ENCODE results near the gene COL13A1.

COL13A1 gene

GRCh38 chr10:69774596-69774995, 27.1 kb upstream of the COL13A1 start:
- no peak for ATAC-seq
- no peak overlapping the region for H3K4me3 Mint-ChIP-seq
- H3K36me3 Mint-ChIP-seq (ENCODE audit: low read depth), result no peaks in the 10 kb centered on the region
- DNase-seq, result no peak
- H3K27ac Mint-ChIP-seq, result no peak overlapping the region
- no peaks in the 10 kb centered on the region for H3K9me3 Mint-ChIP-seq
- no peaks in the 10 kb centered on the region for H3K4me1 Mint-ChIP-seq
- H3K27me3 Mint-ChIP-seq, result peaks cover 3% of the 10 kb centered on the region

DNA sequence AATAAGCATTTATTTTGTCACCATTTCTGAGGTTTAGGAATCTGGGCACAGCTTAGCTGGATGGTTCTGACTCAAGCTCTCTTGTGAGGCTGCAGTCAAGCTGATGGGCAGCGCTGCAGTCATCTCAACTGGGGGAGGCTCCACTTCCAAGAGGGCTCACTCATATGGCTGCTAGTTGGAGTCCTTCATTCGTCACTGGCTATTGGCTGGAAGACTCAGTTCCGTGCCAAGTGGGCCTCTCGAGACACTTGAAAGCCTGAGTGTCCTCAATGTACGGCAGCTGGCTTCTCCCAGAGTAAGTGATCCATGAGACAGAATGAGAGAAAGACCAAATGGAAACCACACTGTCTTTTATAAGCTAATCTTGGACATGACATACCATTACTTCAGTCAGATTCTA, 21.6 kb upstream of the COL13A1 start:
- ATAC-seq (no peak), DNase-seq (no peak)
- Mint-ChIP-seq H3K27ac (no peak overlapping the region), H3K4me3 (no peak overlapping the region), H3K27me3 (peaks cover 4% of the 10 kb centered on the region), H3K9me3 (no peaks in the 10 kb centered on the region), H3K4me1 (no peaks in the 10 kb centered on the region), H3K36me3 (ENCODE audit: low read depth) (no peaks in the 10 kb centered on the region)

DNA sequence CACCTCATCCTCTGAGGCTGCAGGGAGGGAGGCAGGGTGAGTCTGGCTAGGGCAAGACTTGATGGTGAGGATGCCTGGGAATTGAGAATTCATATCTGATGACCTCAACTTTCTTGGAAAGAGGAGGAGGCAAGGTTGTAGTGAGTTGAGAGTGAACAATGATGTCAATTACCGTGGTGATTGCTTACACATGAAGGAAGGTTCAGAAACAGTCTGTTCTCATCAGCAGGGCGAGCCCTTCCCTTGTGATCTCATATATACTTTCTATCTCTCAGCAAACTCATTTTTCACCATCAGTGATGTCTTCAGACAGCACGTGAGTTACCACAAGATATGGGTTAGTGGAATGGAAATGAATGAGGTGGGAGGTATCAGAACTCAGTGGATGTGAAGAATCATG, 20.1 kb upstream of the COL13A1 start:
- Mint-ChIP-seq H3K9me3 (no peaks in the 10 kb centered on the region), H3K27ac (no peak overlapping the region), H3K27me3 (peaks cover 7% of the 10 kb centered on the region), H3K36me3 (ENCODE audit: low read depth) (no peaks in the 10 kb centered on the region), H3K4me3 (no peak overlapping the region), H3K4me1 (no peaks in the 10 kb centered on the region)
- DNase-seq, result no peak
- no peak for ATAC-seq

DNA sequence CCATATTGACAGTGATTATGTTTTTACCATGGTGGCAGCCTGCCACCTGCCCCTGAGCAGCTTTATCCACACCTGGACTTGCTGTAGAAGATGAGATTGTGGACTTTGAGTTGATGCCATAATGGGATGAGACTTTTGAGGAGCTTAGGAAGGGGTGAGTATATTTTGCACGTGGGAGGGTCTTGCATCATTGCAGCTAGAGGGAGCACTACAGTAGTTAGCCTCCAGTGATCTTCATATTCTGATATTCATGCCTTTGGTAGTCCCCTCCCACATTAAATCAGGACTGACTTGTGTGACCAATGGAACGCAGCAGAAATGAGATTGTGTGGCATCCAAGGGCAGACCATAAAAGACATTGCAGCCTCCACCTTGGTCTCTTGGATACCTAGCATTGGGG, 18.2 kb upstream of the COL13A1 start:
- Mint-ChIP-seq H3K4me3 (no peak overlapping the region), H3K27me3 (peaks cover 5% of the 10 kb centered on the region), H3K36me3 (ENCODE audit: low read depth) (no peaks in the 10 kb centered on the region), H3K4me1 (no peaks in the 10 kb centered on the region), H3K9me3 (no peaks in the 10 kb centered on the region), H3K27ac (no peak overlapping the region)
- no peak for DNase-seq
- ATAC-seq, result no peak

DNA sequence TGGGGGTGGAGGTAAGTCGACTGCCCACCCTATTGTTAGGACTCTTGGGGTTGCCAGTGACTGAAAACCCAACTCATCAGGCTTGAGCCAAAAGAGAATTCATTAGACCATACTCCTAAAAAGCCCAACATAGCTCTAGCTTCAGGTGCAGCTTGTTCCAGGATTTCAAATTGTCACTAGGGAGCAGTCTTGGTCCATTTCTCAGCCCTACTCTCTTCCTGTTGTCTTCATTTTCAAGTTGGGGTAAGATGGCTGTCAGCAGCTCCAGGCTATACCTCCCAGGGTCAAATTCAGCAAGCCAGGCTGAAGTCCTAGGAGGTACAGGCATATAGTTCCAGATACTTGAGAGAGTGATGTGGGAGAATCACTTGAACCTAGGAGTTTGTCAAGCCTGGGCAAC, 14.9 kb upstream of the COL13A1 start:
- ATAC-seq, result no peak
- no peaks in the 10 kb centered on the region for H3K36me3 Mint-ChIP-seq (ENCODE audit: low read depth)
- no peaks in the 10 kb centered on the region for H3K9me3 Mint-ChIP-seq
- H3K4me3 Mint-ChIP-seq, result no peak overlapping the region
- H3K4me1 Mint-ChIP-seq, result no peaks in the 10 kb centered on the region
- DNase-seq, result no peak
- H3K27me3 Mint-ChIP-seq, result peaks cover 7% of the 10 kb centered on the region
- H3K27ac Mint-ChIP-seq, result no peak overlapping the region

- Mint-ChIP-seq H3K27ac (no peak overlapping the region), H3K4me3 (no peak overlapping the region), H3K4me1 (no peaks in the 10 kb centered on the region), H3K27me3 (peaks cover 9% of the 10 kb centered on the region), H3K36me3 (ENCODE audit: low read depth) (no peaks in the 10 kb centered on the region), H3K9me3 (no peaks in the 10 kb centered on the region)
- DNase-seq (no peak), ATAC-seq (no peak)
Observed at GRCh38 chr10:69787681-69788080, 14.0 kb upstream of the COL13A1 start.

GRCh38 chr10:69789164-69789576, 12.5 kb upstream of the COL13A1 start:
- Mint-ChIP-seq H3K36me3 (ENCODE audit: low read depth) (no peaks in the 10 kb centered on the region), H3K27me3 (peaks cover 13% of the 10 kb centered on the region), H3K27ac (no peak overlapping the region), H3K4me1 (no peaks in the 10 kb centered on the region), H3K9me3 (no peaks in the 10 kb centered on the region), H3K4me3 (no peak overlapping the region)
- no peak for ATAC-seq
- no peak for DNase-seq

GRCh38 chr10:69791812-69792211, 9.9 kb upstream of the COL13A1 start:
- DNase-seq (no peak), ATAC-seq (no peak)
- H3K4me1 Mint-ChIP-seq, result no peaks in the 10 kb centered on the region
- no peaks in the 10 kb centered on the region for H3K36me3 Mint-ChIP-seq (ENCODE audit: low read depth)
- H3K4me3 Mint-ChIP-seq, result no peak overlapping the region
- no peak overlapping the region for H3K27ac Mint-ChIP-seq
- H3K9me3 Mint-ChIP-seq, result peaks cover 16% of the 10 kb centered on the region
- H3K27me3 Mint-ChIP-seq, result peaks cover 14% of the 10 kb centered on the region

GRCh38 chr10:69792341-69792740, 9.4 kb upstream of the COL13A1 start:
- no peak overlapping the region for H3K4me3 Mint-ChIP-seq
- H3K36me3 Mint-ChIP-seq (ENCODE audit: low read depth), result no peaks in the 10 kb centered on the region
- DNase-seq (no peak), ATAC-seq (no peak)
- no peaks in the 10 kb centered on the region for H3K4me1 Mint-ChIP-seq
- peaks cover 14% of the 10 kb centered on the region for H3K27me3 Mint-ChIP-seq
- H3K9me3 Mint-ChIP-seq, result peaks cover 16% of the 10 kb centered on the region
- H3K27ac Mint-ChIP-seq, result no peak overlapping the region

GRCh38 chr10:69794673-69795072, 7.0 kb upstream of the COL13A1 start:
- no peak for DNase-seq
- no peak overlapping the region for H3K27ac Mint-ChIP-seq
- H3K4me1 Mint-ChIP-seq, result no peaks in the 10 kb centered on the region
- no peak for ATAC-seq
- H3K27me3 Mint-ChIP-seq, result peaks cover 20% of the 10 kb centered on the region
- H3K4me3 Mint-ChIP-seq, result no peak overlapping the region
- no peaks in the 10 kb centered on the region for H3K36me3 Mint-ChIP-seq (ENCODE audit: low read depth)
- H3K9me3 Mint-ChIP-seq, result peaks cover 16% of the 10 kb centered on the region

GRCh38 chr10:69795242-69795934, 6.3 kb upstream of the COL13A1 start:
- no peak overlapping the region for H3K27ac Mint-ChIP-seq
- DNase-seq, result no peak
- no peaks in the 10 kb centered on the region for H3K36me3 Mint-ChIP-seq (ENCODE audit: low read depth)
- no peak for ATAC-seq
- H3K4me3 Mint-ChIP-seq, result no peak overlapping the region
- peaks cover 24% of the 10 kb centered on the region for H3K27me3 Mint-ChIP-seq
- no peaks in the 10 kb centered on the region for H3K4me1 Mint-ChIP-seq
- peaks cover 16% of the 10 kb centered on the region for H3K9me3 Mint-ChIP-seq

- Mint-ChIP-seq H3K9me3 (peaks cover 16% of the 10 kb centered on the region), H3K27ac (no peak overlapping the region), H3K4me3 (no peak overlapping the region), H3K27me3 (peaks cover 37% of the 10 kb centered on the region), H3K4me1 (peaks cover 5% of the 10 kb centered on the region), H3K36me3 (ENCODE audit: low read depth) (no peaks in the 10 kb centered on the region)
- DNase-seq (no peak), ATAC-seq (no peak)
Observed at GRCh38 chr10:69797959-69798358, 3.7 kb upstream of the COL13A1 start.

DNA sequence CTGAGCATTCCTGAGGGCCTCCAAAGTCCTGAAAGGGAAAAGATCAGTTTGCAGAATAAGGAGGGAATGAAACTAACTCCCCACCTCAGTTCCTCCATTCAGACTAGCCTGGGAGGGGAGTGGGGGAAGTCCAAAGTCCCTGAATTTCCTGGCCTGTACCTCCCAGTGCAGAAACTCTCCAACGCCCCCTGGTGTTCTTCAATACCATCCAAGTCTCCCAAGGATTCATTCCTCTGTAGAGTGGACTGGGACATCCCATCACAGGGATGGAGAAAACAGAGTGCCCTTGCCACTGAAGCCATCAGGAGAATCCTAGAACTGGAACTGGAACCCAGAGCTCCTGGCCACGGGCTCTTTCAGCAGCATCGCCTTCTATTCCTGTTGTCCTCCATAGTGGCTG, 1.6 kb upstream of the COL13A1 start:
- Mint-ChIP-seq H3K36me3 (ENCODE audit: low read depth) (no peaks in the 10 kb centered on the region), H3K4me1 (peaks cover 5% of the 10 kb centered on the region), H3K27me3 (peaks cover 49% of the 10 kb centered on the region), H3K4me3 (no peak overlapping the region), H3K27ac (no peak overlapping the region), H3K9me3 (peaks cover 16% of the 10 kb centered on the region)
- DNase-seq, result peak; percentile 24
- ATAC-seq, result no peak

DNA sequence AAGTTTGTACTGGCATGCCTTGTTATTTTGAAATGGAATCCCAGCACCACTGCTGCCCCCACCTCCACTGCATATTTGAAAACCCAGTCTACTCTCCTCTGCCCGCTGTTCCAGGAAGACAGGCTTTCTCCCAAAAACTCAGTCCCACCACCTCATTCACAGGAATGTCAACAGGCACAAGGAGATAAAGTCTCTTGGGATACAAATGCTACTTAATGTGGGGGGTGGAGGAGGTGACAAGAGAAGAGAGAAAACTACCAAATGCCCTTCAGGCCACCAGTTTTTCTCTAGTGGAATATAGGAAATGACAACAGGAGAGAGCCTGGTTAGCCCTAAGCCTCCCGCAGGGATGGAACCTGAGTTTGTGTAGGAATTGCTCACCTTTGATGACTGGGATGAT, 1.0 kb upstream of the COL13A1 start:
- Mint-ChIP-seq H3K27me3 (peaks cover 48% of the 10 kb centered on the region), H3K4me3 (no peak overlapping the region), H3K9me3 (peaks cover 10% of the 10 kb centered on the region), H3K27ac (no peak overlapping the region), H3K4me1 (peaks cover 5% of the 10 kb centered on the region), H3K36me3 (ENCODE audit: low read depth) (no peaks in the 10 kb centered on the region)
- ATAC-seq (no peak), DNase-seq (no peak)

- H3K9me3 Mint-ChIP-seq, result peaks cover 7% of the 10 kb centered on the region
- no peak overlapping the region for H3K27ac Mint-ChIP-seq
- no peaks in the 10 kb centered on the region for H3K36me3 Mint-ChIP-seq (ENCODE audit: low read depth)
- no peak overlapping the region for H3K4me3 Mint-ChIP-seq
- peaks cover 44% of the 10 kb centered on the region for H3K27me3 Mint-ChIP-seq
- ATAC-seq (peak; percentile 53), DNase-seq (peak; percentile 53)
- peaks cover 5% of the 10 kb centered on the region for H3K4me1 Mint-ChIP-seq
Observed at GRCh38 chr10:69801094-69801433, 642 bp upstream of the COL13A1 start.

Data from activated naive CD8-positive, alpha-beta T cell treated with anti-CD3 and anti-CD28 coated beads, Interleukin-2, amount 50 U/mL, for 24 hours (primary cell).